Keratinocyte (primary cell): ENCODE measurements around the gene YPEL1. TPM values are rescaled to one million over a fixed set of nuclear protein-coding genes. Genes with fewer than 3 reads are reported as not detected.

Source experiments
- DNase-seq: peaks from one replicate; pipeline ENCODE4 v3.0.0-alpha.2; 2011; ENCODE audit warnings: low read depth, missing footprints, low spot score
- FAIRE-seq: peaks from 2 replicates; lab custom pipeline; 2011; peaks lifted over from hg19 to GRCh38; lab: Jason Lieb, UNC
- H2AFZ ChIP-seq: 2 replicates; pipeline ENCODE4 v1.6.0; 2012; ENCODE audit warnings: low read length, control low read depth, inconsistent platforms; ENCODE audit not compliant: control insufficient read depth
- H3K27ac ChIP-seq: 2 replicates; pipeline ENCODE4 v1.5.1; 2011; ENCODE audit warnings: low read length; ENCODE audit not compliant: control insufficient read depth, insufficient read depth
- H3K27me3 ChIP-seq: 3 replicates; pipeline ENCODE4 v1.6.0; 2011; ENCODE audit warnings: low read length; ENCODE audit not compliant: control insufficient read depth, insufficient read depth; ENCODE audit errors: extremely low read depth
- H3K36me3 ChIP-seq, 2 experiments: 2 replicates in 1 of 2; 3 replicates in 1 of 2; pipeline ENCODE4 v1.5.1; 2011; ENCODE audit warnings: low read length in 2 of 2, mild to moderate bottlenecking in 1 of 2; ENCODE audit not compliant: control insufficient read depth in 2 of 2, insufficient read depth in 2 of 2; ENCODE audit errors: extremely low read depth in 1 of 2
- H3K4me1 ChIP-seq: 3 replicates; pipeline ENCODE4 v1.5.1; 2011; ENCODE audit warnings: low read length; ENCODE audit not compliant: control insufficient read depth, insufficient read depth; ENCODE audit errors: extremely low read depth
- H3K4me2 ChIP-seq: 3 replicates; pipeline ENCODE4 v1.6.0; 2011; ENCODE audit warnings: low read depth, low read length; ENCODE audit not compliant: control insufficient read depth, insufficient read depth; ENCODE audit errors: extremely low read depth
- H3K4me3 ChIP-seq, 3 experiments: fragments of 200-600 bp in 1 of 3; sonication (generic) in 1 of 3; 2 replicates in 2 of 3; 3 replicates in 1 of 3; pipeline ENCODE4 v1.5.1; 2011 to 2016; ENCODE audit warnings: low read length in 3 of 3, mild to moderate bottlenecking in 3 of 3, control low read depth in 2 of 3, inconsistent platforms in 1 of 3, low read depth in 1 of 3, mixed read lengths in 1 of 3, mixed run types in 1 of 3, moderate library complexity in 1 of 3; ENCODE audit not compliant: control insufficient read depth in 2 of 3, insufficient read depth in 2 of 3; ENCODE audit errors: extremely low read depth in 1 of 3
- H3K79me2 ChIP-seq: 2 replicates; pipeline ENCODE4 v1.6.0; 2012; ENCODE audit warnings: low read length; ENCODE audit not compliant: control insufficient read depth, insufficient read depth
- H3K9ac ChIP-seq: 3 replicates; pipeline ENCODE4 v1.6.0; 2011; ENCODE audit warnings: low read length; ENCODE audit not compliant: control insufficient read depth, insufficient read depth; ENCODE audit errors: extremely low read depth
- H3K9me1 ChIP-seq: 3 replicates; pipeline ENCODE4 v1.6.0; 2011; ENCODE audit warnings: low read length; ENCODE audit not compliant: control insufficient read depth, insufficient read depth; ENCODE audit errors: extremely low read depth
- H3K9me3 ChIP-seq: 2 replicates; pipeline ENCODE4 v1.5.1; 2012; ENCODE audit warnings: low read depth, low read length; ENCODE audit not compliant: control insufficient read depth
- H4K20me1 ChIP-seq: 3 replicates; pipeline ENCODE4 v1.6.0; 2011; ENCODE audit warnings: low read length; ENCODE audit not compliant: control insufficient read depth, insufficient read depth; ENCODE audit errors: extremely low read depth
- CTCF ChIP-seq, 3 experiments: IDR thresholded peaks in 1 of 3; conservative IDR thresholded peaks in 1 of 3; optimal IDR thresholded peaks in 1 of 3; 2 replicates in 2 of 3; 3 replicates in 1 of 3; pipeline versions ENCODE3 to v1.5.1; 2011; ENCODE audit warnings: low read length in 3 of 3, mild to moderate bottlenecking in 3 of 3, moderate library complexity in 2 of 3, control low read depth in 1 of 3, inconsistent platforms in 1 of 3; ENCODE audit not compliant: insufficient read depth in 2 of 3; ENCODE audit errors: extremely low read depth in 1 of 3
- EZH2 ChIP-seq: IDR thresholded peaks from one replicate; pipeline ENCODE4 v1.6.1; 2012; ENCODE audit warnings: inconsistent platforms, mild to moderate bottlenecking, low read length, moderate library complexity
- dilution Hi-C: fragments of 300-500 bp; cut with MboI; formaldehyde crosslinking; loops from one replicate; pipeline ENCODE4 v1.7.0; 2020; ENCODE audit warnings: low sequenced_read_pairs; ENCODE audit not compliant: extremely low pct_ligation_motif_present
- polyA plus RNA-seq, 5 experiments: library from polyadenylated mRNA; depleted of rRNA in 3 of 5; stranded (reverse) in 3 of 5; stranded (forward) in 1 of 5; unstranded in 1 of 5; fragments of >200 nt; gene quantifications; 1 replicate in 1 of 5; 2 replicates in 3 of 5; 3 replicates in 1 of 5; pipeline versions ENCODE4 v1.2.1 to v1.2.3, GENCODE V29; 2011 to 2012; ENCODE audit warnings: missing spikeins in 2 of 5, low read depth in 1 of 5, low replicate concordance in 1 of 5

Gene YPEL1
- polyA plus RNA-seq, 1 donor (not counting 4 experiments of a cell fraction or from before 2014, with no cell fraction given), result 0.03 TPM

- no peak for FAIRE-seq
These were observed 43.8 kb downstream of the YPEL1 start for GRCh38 chr22:21691816-21692215.

GRCh38 chr22:21690401-21690801, 45.2 kb downstream of the YPEL1 start:
- Histone ChIP-seq H3K79me2 (no peaks in the 10 kb centered on the region), H3K36me3 (peaks cover 18 to 20% of the 10 kb centered on the region in 2 experiments), H2AFZ (no peak overlapping the region), H3K9me3 (no peaks in the 10 kb centered on the region), H3K9me1 (no peaks in the 10 kb centered on the region), H4K20me1 (no peaks in the 10 kb centered on the region), H3K4me2 (no peak overlapping the region), H3K27me3 (no peaks in the 10 kb centered on the region), H3K4me1 (no peaks in the 10 kb centered on the region), H3K27ac (no peak overlapping the region), H3K9ac (no peak overlapping the region), H3K4me3 (no peak overlapping the region)
- TF ChIP-seq CTCF (optimal IDR thresholded peaks at IDR 0.05 in 1 of 3, IDR thresholded peaks at IDR 0.05 in 1 of 3, conservative IDR thresholded peaks at IDR 0.05 in 1 of 3; ENCODE audit: extremely low read depth in 1 of 3, insufficient read depth in 2 of 3, low read length in 3 of 3) (no peak), EZH2 (no peak)
- FAIRE-seq, result no peak
- DNase-seq, result no peak
- dilution Hi-C loops, result no loop called here

More at GRCh38 chr22:21691816-21692215, 43.8 kb downstream of the YPEL1 start:
- DNase-seq, result no peak
- Histone ChIP-seq H3K27ac (no peak overlapping the region), H3K9me1 (no peaks in the 10 kb centered on the region), H4K20me1 (no peaks in the 10 kb centered on the region), H2AFZ (no peak overlapping the region), H3K9ac (no peak overlapping the region), H3K9me3 (no peaks in the 10 kb centered on the region), H3K36me3 (peaks cover 18 to 25% of the 10 kb centered on the region in 2 experiments), H3K79me2 (no peaks in the 10 kb centered on the region), H3K27me3 (no peaks in the 10 kb centered on the region), H3K4me1 (no peaks in the 10 kb centered on the region), H3K4me2 (no peak overlapping the region), H3K4me3 (no peak overlapping the region)
- dilution Hi-C loops, result no loop called here
- TF ChIP-seq EZH2, result no peak
